Transverse colon (tissue), 4 donors: Measurements from ENCODE around the gene SYNPO2.

Source experiments
- EP300 ChIP-seq: sonication (generic); formaldehyde crosslinking; IDR thresholded peaks from one replicate; pipeline ENCODE4 v1.6.1; 2017; ENCODE audit warnings: antibody characterized with exemption, low read depth
- POLR2A ChIP-seq: fragments of 450-650 bp; IDR thresholded peaks from one replicate; pipeline ENCODE4 v1.6.1; 2016; ENCODE audit warnings: antibody characterized with exemption, mild to moderate bottlenecking, moderate library complexity
- POLR2AphosphoS5 ChIP-seq, 3 donors: sonication (generic); formaldehyde crosslinking; IDR thresholded peaks; one replicate each; pipeline ENCODE4 v1.6.1; 2016; ENCODE audit warnings: antibody characterized with exemption in 3 of 3
- TF ChIP-seq, protein P1 (sequence below), 5 experiments: fragments of 200-600 bp in 3 of 5; fragments of 450-650 bp in 2 of 5; sonication (generic) in 3 of 5; IDR thresholded peaks; 1 replicate in 2 of 5; 2 replicates in 3 of 5; pipeline ENCODE4 v1.5.1; 2016 to 2017; ENCODE audit warnings: antibody characterized with exemption in 5 of 5, inconsistent platforms in 3 of 5, mild to moderate bottlenecking in 2 of 5, moderate library complexity in 1 of 5

DNA sequence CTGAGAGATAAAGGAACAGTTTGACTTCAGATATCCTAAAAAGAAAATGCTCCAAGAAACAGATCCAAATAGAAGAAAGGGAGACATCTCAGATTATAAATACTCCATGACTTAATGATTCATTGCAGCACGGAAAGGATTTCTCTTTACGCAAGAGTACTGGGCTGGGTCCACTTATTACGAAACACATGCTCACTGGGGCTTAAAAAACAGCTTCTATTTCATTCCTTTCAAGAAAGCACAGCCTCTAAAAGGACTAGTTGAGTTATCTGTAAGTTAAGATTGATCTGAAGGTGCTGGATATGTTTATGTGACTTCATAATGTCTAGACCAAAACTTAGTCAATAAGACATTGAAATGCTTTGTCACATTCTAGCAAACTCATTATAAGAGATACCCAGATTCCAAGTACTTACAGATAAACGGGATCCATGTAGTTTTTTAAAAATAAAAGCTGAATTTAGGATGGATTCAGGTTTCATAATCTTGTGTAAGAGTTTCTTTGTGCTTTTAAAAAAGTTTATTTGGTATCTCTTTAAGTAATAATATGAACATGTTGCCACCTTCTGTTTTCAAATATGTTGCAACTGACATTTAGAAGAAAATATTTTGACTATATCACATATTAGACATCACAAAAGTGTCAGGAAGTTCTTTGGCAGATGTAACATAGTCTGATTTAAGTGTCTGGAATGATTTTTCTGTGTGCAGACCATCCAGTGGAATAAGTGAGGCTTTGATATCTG lies 137.4 kb downstream of the SYNPO2 start:
- TF ChIP-seq POLR2AphosphoS5 (IDR thresholded peaks at IDR 0.05) (peak; percentile 75 to 85 (median 80)), POLR2A (peak; percentile 28), EP300 (peak; percentile 69)
- TF ChIP-seq, protein P1, sequence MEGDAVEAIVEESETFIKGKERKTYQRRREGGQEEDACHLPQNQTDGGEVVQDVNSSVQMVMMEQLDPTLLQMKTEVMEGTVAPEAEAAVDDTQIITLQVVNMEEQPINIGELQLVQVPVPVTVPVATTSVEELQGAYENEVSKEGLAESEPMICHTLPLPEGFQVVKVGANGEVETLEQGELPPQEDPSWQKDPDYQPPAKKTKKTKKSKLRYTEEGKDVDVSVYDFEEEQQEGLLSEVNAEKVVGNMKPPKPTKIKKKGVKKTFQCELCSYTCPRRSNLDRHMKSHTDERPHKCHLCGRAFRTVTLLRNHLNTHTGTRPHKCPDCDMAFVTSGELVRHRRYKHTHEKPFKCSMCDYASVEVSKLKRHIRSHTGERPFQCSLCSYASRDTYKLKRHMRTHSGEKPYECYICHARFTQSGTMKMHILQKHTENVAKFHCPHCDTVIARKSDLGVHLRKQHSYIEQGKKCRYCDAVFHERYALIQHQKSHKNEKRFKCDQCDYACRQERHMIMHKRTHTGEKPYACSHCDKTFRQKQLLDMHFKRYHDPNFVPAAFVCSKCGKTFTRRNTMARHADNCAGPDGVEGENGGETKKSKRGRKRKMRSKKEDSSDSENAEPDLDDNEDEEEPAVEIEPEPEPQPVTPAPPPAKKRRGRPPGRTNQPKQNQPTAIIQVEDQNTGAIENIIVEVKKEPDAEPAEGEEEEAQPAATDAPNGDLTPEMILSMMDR (IDR thresholded peaks at IDR 0.05): no peak
